GM12873 (cell line): ENCODE data around the gene SNUPN.

Experiments
- TF ChIP-seq, protein P1 (sequence below): IDR thresholded peaks from 2 replicates; pipeline ENCODE4 v1.5.1; 2012; ENCODE audit warnings: low read depth, mild to moderate bottlenecking, moderate library complexity, low read length, control low read depth; ENCODE audit not compliant: insufficient read depth; ENCODE audit errors: missing control alignments

The SNUPN gene

DNA sequence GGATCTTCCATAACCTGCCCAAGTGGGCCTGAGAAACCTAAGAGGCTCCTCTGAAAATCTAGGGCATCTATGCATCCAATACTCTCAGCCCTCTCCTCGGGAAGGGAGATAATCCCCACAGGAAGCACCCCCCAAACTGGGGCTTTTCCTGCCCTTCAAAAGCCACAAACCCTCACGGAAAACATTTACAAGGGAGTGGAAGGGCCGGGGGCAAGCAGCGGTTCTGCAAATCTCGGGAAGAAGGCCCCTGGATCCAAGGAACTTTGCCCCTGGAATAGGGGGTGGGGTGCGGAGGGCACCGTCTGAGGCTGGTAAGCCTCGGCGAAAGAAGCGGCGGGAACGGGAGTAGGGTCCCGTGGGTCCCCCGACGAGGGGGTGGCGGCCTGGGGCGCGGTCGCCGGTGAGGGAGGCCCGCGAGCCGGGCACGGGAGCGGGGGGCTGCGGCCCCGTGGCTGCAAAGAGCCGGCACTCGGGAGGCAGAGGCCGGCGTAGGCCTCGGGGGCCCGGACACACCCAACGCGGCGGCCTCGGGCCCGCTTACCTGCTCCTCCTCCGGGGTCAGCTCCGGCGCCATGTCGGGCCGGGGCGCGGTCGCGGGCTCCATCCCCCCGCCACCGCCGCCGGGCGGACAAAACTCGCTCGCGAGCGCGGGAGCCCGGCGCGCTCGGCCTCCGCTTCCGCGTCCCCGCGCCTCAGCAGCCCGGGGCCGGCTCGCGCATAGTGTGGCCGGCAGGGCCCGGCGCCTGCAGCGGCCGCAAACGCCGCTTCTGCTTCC lies 47.2 kb downstream of the SNUPN start:
- TF ChIP-seq, protein P1, sequence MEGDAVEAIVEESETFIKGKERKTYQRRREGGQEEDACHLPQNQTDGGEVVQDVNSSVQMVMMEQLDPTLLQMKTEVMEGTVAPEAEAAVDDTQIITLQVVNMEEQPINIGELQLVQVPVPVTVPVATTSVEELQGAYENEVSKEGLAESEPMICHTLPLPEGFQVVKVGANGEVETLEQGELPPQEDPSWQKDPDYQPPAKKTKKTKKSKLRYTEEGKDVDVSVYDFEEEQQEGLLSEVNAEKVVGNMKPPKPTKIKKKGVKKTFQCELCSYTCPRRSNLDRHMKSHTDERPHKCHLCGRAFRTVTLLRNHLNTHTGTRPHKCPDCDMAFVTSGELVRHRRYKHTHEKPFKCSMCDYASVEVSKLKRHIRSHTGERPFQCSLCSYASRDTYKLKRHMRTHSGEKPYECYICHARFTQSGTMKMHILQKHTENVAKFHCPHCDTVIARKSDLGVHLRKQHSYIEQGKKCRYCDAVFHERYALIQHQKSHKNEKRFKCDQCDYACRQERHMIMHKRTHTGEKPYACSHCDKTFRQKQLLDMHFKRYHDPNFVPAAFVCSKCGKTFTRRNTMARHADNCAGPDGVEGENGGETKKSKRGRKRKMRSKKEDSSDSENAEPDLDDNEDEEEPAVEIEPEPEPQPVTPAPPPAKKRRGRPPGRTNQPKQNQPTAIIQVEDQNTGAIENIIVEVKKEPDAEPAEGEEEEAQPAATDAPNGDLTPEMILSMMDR, result no peak

DNA sequence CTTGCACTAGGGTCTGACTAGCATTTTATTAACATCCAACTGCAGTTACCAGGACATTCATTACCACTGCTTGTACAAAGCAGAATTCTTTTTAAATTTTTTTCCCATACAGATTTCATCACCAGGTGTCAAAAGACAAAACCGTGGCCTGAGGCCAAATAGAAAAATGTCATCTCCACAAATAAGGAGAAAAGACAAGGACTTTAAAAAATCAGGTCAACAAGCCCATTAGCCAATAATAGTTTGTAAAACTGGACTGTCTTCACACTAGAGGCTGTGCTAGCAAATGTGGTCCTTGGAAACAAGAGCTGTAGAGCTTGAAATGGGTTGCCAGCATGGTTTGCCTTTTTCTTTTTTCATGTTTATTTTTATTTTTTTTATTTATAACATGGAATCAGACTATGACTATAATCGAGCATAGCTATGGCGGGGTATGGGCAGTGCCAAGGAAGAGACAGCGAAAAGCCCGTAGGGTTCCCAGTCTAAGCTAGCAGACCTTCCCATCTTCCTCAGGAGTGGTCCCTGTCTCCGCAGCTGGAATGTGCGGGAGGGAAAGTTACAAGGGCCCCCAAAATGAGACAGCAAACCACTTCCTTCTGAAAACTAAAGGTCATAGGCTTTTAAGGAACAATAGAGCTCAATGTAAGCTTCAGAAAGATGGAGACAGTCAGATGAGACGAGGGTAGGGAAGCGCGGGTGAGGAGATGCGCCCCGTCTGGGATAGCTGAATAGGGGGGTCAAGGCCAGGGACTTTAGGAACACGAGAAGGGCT lies 47.9 kb downstream of the SNUPN start:
- TF ChIP-seq, protein P1, result no peak

DNA sequence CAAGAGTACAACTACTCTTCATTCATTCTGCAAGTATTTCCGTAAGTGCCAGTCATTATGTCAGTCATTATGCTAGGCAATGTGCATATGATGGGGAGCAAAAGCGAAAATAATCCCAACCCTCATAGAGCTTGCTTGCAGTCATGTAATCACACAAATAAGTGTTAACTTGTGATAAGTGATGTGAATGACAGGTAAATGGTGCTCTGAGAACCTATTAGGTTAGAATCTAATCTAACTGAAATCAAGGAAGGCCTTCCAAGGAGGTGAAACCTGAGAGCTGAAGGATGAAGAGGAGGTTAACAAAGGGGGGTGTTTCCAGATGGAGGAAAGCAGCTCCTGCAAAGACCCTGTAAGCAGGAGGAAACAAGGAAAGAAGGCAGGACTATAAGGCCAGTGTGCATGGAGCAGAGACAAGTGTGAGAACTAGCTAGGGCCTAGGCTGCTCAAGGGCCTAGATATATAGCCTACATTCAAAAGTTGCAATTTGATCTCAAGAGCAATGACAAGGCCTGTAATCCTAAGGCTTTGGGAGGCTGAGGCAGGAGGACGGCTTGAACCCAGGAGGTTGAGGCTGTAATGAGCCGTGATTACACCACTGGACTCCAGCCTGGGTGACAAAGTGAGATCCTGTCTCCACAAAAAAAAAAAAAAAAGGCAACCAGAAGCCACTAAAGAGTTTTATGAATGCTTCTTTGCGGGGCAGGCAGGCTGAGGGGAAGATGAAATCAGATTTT lies 51.7 kb downstream of the SNUPN start:
- TF ChIP-seq, protein P1, result no peak

DNA sequence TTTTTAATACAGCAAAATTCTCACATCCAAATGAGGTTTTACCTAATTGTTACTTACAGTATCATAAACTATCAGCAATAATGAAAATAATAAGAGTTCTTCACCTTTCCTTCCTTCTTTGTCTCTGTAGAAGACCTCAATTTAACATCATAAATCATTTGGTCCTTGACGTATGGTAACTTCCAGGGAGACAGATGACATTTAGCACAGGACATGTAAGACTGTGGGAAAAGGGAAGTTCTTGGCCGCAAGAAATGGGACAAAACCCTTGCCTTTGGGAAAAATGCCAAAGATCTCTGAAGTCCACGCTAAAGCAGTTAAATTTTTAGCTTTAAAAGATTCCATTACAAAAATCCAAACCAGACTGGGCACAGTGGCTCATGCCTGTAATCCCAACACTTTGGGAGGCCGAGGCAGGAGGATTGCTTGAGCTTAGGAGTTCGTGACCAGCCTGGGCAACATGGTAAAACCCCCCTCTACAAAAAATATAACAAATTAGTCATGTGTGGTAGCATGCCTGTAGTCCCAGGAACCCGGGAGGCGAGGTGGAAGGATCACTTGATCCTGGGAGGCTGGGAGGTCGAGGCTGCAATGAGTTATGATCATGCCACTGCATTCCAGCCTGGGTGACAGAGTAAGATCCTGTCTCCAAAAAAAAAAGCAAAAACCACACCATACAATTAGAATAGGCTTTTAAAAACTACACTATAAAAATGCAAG lies 55.2 kb downstream of the SNUPN start:
- TF ChIP-seq, protein P1, result no peak

DNA sequence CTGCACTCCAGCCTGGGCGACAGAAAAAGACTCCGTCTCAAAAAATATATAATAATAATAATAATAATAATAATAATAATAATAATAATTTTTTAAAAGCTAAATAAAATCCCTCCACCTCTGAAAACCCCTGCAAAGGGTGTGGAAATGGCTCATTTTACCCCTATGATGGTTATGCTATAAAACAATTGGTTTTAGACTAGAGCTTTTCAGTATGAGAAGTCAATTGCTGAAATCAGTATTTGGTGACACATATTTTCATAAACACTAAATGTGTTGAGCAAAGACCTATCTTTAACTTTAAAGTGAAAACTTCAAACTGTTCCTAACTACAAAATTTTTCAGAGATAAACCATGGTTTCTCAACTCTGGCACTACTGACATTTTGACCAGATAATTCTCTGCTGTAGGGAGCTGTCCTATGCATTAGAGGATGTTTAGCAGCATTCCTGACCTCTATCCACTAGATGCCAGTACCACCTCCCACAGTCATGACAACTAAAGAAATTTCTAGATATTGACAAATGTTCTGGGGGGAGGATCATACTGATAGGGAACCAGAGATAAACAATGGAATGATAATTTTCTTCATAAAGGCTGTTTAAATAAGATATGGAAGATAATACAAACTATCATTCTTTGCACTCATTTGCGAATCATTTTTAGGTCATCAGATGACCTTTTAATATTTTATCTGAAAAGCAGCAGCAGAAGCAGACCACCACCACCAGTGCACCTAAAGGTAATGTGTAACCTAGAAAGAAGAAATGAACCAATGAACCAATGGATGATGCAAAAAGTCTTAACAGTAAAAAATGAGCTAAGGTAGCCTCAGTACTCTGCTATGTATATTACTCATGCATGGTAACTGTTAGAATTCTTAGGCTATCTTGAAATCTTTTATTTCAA lies 60.2 kb downstream of the SNUPN start:
- TF ChIP-seq, protein P1, result no peak

DNA sequence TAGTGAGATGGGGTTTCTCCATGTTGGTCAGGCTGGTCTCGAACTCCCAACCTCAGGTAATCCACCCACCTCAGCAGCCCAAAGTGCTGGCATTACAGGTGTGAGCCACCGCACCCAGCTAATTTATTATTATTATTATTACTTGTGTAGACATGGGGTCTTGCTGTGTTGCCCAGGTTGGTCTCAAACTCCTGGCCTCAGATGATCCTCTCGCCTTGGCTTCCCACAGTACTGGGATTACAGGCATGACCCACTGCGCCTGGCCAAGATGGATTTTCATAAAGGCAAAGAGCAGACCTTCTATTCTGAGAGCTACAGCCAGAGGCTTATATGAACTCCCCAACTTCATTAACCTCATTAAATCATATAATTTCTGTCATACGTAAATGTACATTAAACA lies 63.6 kb downstream of the SNUPN start:
- TF ChIP-seq, protein P1, result no peak
